HG02938 (cell line): Measurements from ENCODE around the gene NLRC5.

Source experiments
- ATAC-seq: cut with Tn5 transposase; IDR thresholded peaks from one replicate; pipeline ENCODE4 v1.9.1; 2021; ENCODE audit warnings: mild to moderate bottlenecking, moderate library complexity; ENCODE audit not compliant: unreplicated experiment

The NLRC5 gene

GRCh38 chr16:57024894-57025680, 35.7 kb downstream of the NLRC5 start:
- ATAC-seq: no peak

GRCh38 chr16:57025941-57026777, 36.8 kb downstream of the NLRC5 start:
- ATAC-seq: no peak

GRCh38 chr16:57026778-57027062, 37.4 kb downstream of the NLRC5 start:
- ATAC-seq: no peak

GRCh38 chr16:57027067-57027466, 37.7 kb downstream of the NLRC5 start:
- ATAC-seq: no peak

GRCh38 chr16:57028086-57028485, 38.7 kb downstream of the NLRC5 start:
- no peak for ATAC-seq

GRCh38 chr16:57029161-57030160, 40.1 kb downstream of the NLRC5 start:
- ATAC-seq: no peak

GRCh38 chr16:57030346-57030902, 41.1 kb downstream of the NLRC5 start:
- no peak for ATAC-seq

- ATAC-seq: no peak
Observed at GRCh38 chr16:57031156-57031555, 41.8 kb downstream of the NLRC5 start.

- no peak for ATAC-seq
Observed at GRCh38 chr16:57032346-57032745, 43.0 kb downstream of the NLRC5 start.

GRCh38 chr16:57032931-57033330, 43.6 kb downstream of the NLRC5 start:
- no peak for ATAC-seq

- no peak for ATAC-seq
Observed at GRCh38 chr16:57036315-57036714, 47.0 kb downstream of the NLRC5 start.

GRCh38 chr16:57036945-57037344, 47.6 kb downstream of the NLRC5 start:
- no peak for ATAC-seq

- no peak for ATAC-seq
Observed at GRCh38 chr16:57038166-57038565, 48.8 kb downstream of the NLRC5 start.

- ATAC-seq: peak; percentile 32
Observed at GRCh38 chr16:57039148-57039812, 49.9 kb downstream of the NLRC5 start.

GRCh38 chr16:57041182-57042156, 52.1 kb downstream of the NLRC5 start:
- peak; percentile 22 for ATAC-seq

- ATAC-seq: peak; percentile 80
Observed at GRCh38 chr16:57042157-57043111, 53.1 kb downstream of the NLRC5 start.

GRCh38 chr16:57043248-57043647, 53.9 kb downstream of the NLRC5 start:
- no peak for ATAC-seq
